Measurements from ENCODE around the gene HTD2.

Gene HTD2

DNA sequence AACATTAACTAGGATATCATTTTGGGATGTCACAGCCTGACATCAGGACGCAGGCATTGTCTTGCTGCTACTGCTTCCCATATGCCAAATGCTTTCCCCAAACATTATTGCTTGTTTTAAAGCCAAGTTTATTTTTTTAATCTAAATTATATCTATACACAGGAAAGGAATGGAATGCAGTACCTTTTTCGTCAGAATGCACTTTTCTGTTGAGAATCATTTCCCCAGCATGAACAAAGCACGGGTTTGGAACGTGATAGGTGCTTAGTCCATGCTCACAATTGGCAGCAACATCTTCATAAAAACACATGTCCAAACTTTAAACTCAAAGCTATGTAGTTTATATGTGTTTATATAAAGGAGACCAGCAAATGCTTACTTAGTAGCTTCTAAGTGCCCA lies 52.5 kb downstream of the HTD2 start:
- DNase-seq (ENCODE audit: low spot score): no peak

DNA sequence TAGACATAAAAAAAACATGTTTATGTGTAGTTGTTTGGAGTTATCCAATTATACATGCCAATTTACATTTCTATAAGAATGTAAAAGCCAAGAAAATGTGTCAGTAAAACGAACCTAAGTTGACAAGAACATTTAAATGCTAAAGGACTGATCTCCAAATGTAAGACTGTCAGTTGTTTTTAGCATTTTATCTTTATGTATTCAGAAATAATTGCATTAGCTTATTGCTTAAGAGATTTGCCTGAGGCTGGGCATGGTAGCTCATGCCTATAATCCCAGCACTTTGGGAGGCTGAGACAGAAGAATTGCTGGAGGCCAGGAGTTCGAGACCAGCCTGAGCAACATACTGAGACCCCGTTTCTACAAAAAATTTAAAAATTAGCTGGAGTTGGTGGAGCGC lies 53.3 kb downstream of the HTD2 start:
- DNase-seq (ENCODE audit: low spot score): no peak

DNA sequence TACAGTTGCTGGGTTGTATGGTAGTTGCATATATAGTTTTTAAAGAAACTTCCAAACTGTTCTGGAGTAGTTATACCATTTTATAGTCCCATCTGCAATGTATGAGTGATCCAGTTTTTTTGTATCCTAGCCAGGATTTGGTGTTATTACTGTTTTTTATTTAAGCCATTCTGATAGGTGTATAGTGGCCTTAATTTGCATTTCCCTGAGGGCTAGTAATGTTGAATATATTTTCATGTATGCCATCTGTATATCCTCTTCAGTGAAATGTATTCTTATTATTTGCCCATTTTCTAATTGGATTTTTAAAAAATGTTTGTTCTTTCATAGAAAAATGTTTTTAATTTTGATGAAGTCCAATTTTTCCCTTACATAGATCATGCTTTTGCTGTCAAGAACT lies 55.5 kb downstream of the HTD2 start:
- no peak for DNase-seq (ENCODE audit: low spot score)

DNA sequence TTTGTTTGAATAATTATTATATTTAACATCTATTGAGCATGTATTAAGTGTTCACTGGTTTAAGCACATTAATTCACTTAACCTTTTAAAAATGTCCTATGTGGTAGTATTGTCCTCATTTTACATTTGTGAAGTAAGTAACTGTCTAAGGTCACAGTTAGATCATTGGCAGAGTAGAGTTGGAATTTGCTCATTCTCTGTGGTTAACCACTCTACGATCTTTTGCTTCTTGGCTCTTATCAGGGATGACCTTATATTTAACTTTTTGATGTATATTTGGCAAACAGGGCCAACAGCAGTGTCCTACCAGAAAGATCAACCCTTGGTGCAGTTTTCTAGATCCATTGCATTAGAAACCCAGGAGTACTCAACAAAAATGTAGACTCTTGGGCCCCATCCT lies 60.4 kb downstream of the HTD2 start:
- DNase-seq (ENCODE audit: low spot score): no peak

DNA sequence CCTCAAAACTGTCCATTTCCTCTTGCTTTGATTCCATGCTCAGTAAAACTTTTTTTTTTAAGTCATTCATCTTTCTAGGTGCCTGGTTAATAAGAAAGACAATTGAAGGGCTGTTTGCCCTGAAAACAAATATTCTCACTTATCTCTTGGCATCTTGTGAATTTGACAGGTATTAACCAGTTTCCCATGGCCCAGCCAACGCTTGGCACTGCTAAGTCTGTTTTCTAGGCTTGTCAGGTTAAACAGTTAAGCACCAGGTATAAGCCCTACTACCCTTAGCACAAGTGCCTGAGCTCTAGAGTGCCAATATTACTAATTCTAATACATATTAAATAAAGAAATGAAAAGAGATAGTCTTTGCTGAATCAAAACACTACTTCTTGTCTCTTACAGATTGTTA lies 62.7 kb downstream of the HTD2 start:
- DNase-seq (ENCODE audit: low spot score): no peak
